WTC11 (cell line): ENCODE measurements around the gene SGCD. TPM values are rescaled to one million over a fixed set of nuclear protein-coding genes. Genes with fewer than 3 reads are reported as not detected.

Source experiments
- ATAC-seq: fragments of 200-7000 bp; cut with Tn5 transposase; 2 replicates; pipeline ENCODE4 v1.10.0; 2021; ENCODE audit warnings: mild to moderate bottlenecking, moderate library complexity
- CTCF ChIA-PET: fragments of 300-600 bp; sonication (Branson Sonifier 250); formaldehyde crosslinking; loops from one replicate; lab custom pipeline; 2021; ENCODE audit warnings: antibody characterized with exemption; lab: Charles Lee
- POLR2A ChIA-PET: fragments of 350-600 bp; sonication (Branson Sonifier 250); formaldehyde crosslinking; loops from one replicate; lab custom pipeline; 2021; ENCODE audit warnings: antibody characterized with exemption; lab: Charles Lee
- DNase-seq: peaks from one replicate; pipeline ENCODE4 v3.0.0; 2021; ENCODE audit warnings: low spot score
- H3K27ac Mint-ChIP-seq: 2 replicates; pipeline ENCODE4 v1.8.0; 2021; ENCODE audit warnings: mixed read lengths
- H3K27me3 Mint-ChIP-seq: 2 replicates; pipeline ENCODE4 v1.8.0; 2021; ENCODE audit warnings: low read depth, mild to moderate bottlenecking, moderate library complexity, mixed read lengths
- H3K36me3 Mint-ChIP-seq: 2 replicates; pipeline ENCODE4 v1.8.0; 2021; ENCODE audit warnings: mixed read lengths
- H3K4me1 Mint-ChIP-seq: 2 replicates; pipeline ENCODE4 v1.8.0; 2022; ENCODE audit warnings: mixed read lengths
- H3K4me3 Mint-ChIP-seq: 2 replicates; pipeline ENCODE4 v1.8.0; 2021; ENCODE audit warnings: mild to moderate bottlenecking, moderate library complexity, mixed read lengths
- H3K9me3 Mint-ChIP-seq: 2 replicates; pipeline ENCODE4 v1.8.0; 2021; ENCODE audit warnings: mixed read lengths
- CDX4 ChIP-seq: fragments of 250-450 bp; sonication (Bioruptor Pico); IDR thresholded peaks from 2 replicates; pipeline ENCODE4 v1.9.0; 2021; ENCODE audit warnings: moderate library complexity, mild to moderate bottlenecking, inconsistent platforms, borderline replicate concordance
- ERG ChIP-seq: fragments of 250-450 bp; sonication (Bioruptor Pico); IDR thresholded peaks from 2 replicates; pipeline ENCODE4 v1.8.0; 2021; ENCODE audit warnings: mild to moderate bottlenecking
- GRHL2 ChIP-seq: fragments of 250-450 bp; sonication (Bioruptor Pico); IDR thresholded peaks from 2 replicates; pipeline ENCODE4 v1.8.0; 2022; ENCODE audit warnings: mild to moderate bottlenecking, moderate library complexity; ENCODE audit not compliant: insufficient replicate concordance, severe bottlenecking
- HMGA2 ChIP-seq: fragments of 250-450 bp; sonication (Bioruptor Pico); IDR thresholded peaks from 2 replicates; pipeline ENCODE4 v1.4.0; 2021; ENCODE audit warnings: mild to moderate bottlenecking, moderate library complexity
- HMGXB4 ChIP-seq: sonication (generic); formaldehyde crosslinking; IDR thresholded peaks from 2 replicates; pipeline ENCODE4 v1.8.1; 2023; ENCODE audit warnings: mild to moderate bottlenecking, moderate library complexity, missing genetic modification reagents
- JAZF1 ChIP-seq: fragments of 250-450 bp; sonication (Bioruptor Pico); IDR thresholded peaks from 2 replicates; pipeline ENCODE4 v1.9.0; 2021; ENCODE audit warnings: moderate library complexity, mild to moderate bottlenecking, inconsistent platforms
- JUN ChIP-seq: sonication (generic); formaldehyde crosslinking; IDR thresholded peaks from 2 replicates; pipeline ENCODE4 v1.8.0; 2023; ENCODE audit warnings: mild to moderate bottlenecking, missing genetic modification reagents
- MLX ChIP-seq: sonication (generic); formaldehyde crosslinking; IDR thresholded peaks from 2 replicates; pipeline ENCODE4 v1.8.1; 2023; ENCODE audit warnings: mild to moderate bottlenecking, missing genetic modification reagents, moderate library complexity
- MYBL2 ChIP-seq: sonication (generic); formaldehyde crosslinking; IDR thresholded peaks from 2 replicates; pipeline ENCODE4 v1.8.1; 2023; ENCODE audit warnings: mild to moderate bottlenecking, moderate library complexity, missing genetic modification reagents
- NFE2L1 ChIP-seq: sonication (generic); formaldehyde crosslinking; IDR thresholded peaks from 2 replicates; pipeline ENCODE4 v1.8.1; 2023; ENCODE audit warnings: missing genetic modification reagents
- NFYB ChIP-seq: sonication (generic); formaldehyde crosslinking; conservative IDR thresholded peaks from 2 replicates; pipeline ENCODE4 v1.8.0; 2022; ENCODE audit warnings: low read depth, missing genetic modification reagents
- NR1H2 ChIP-seq: sonication (generic); formaldehyde crosslinking; IDR thresholded peaks from 2 replicates; pipeline ENCODE4 v1.9.0; 2021; ENCODE audit warnings: mild to moderate bottlenecking, moderate library complexity, missing genetic modification reagents
- RELA ChIP-seq: sonication (generic); formaldehyde crosslinking; IDR thresholded peaks from 2 replicates; pipeline ENCODE4 v1.8.1; 2022; ENCODE audit warnings: missing genetic modification reagents, mild to moderate bottlenecking, borderline replicate concordance
- TEAD4 ChIP-seq: sonication (generic); formaldehyde crosslinking; IDR thresholded peaks from 2 replicates; pipeline ENCODE4 v1.8.0; 2022; ENCODE audit warnings: mild to moderate bottlenecking, missing genetic modification reagents
- ZNF121 ChIP-seq: sonication (generic); formaldehyde crosslinking; IDR thresholded peaks from 2 replicates; pipeline ENCODE4 v1.8.0; 2023; ENCODE audit warnings: missing genetic modification reagents
- ZNF219 ChIP-seq: sonication (generic); formaldehyde crosslinking; IDR thresholded peaks from 2 replicates; pipeline ENCODE4 v1.8.0; 2023; ENCODE audit warnings: missing genetic modification reagents, mild to moderate bottlenecking, borderline replicate concordance
- ZNF232 ChIP-seq: sonication (generic); formaldehyde crosslinking; IDR thresholded peaks from 2 replicates; pipeline ENCODE4 v1.8.0; 2022; ENCODE audit warnings: mild to moderate bottlenecking, missing genetic modification reagents
- ZNF671 ChIP-seq: fragments of 250-450 bp; sonication (Bioruptor Pico); IDR thresholded peaks from 2 replicates; pipeline ENCODE4 v1.8.0; 2021; ENCODE audit warnings: mild to moderate bottlenecking
- total RNA-seq: library from RNA; stranded (reverse); gene quantifications from 3 replicates; pipeline ENCODE4 v1.2.3, GENCODE V29; 2021
- TF ChIP-seq, protein P1 (sequence below): sonication (generic); formaldehyde crosslinking; conservative IDR thresholded peaks from 2 replicates; pipeline ENCODE4 v1.8.1; 2023; ENCODE audit warnings: mild to moderate bottlenecking, low read depth, missing genetic modification reagents, moderate library complexity
- TF ChIP-seq, protein P2 (sequence below): sonication (generic); formaldehyde crosslinking; IDR thresholded peaks from 2 replicates; pipeline ENCODE4 v1.8.1; 2022; ENCODE audit warnings: mild to moderate bottlenecking, missing genetic modification reagents, moderate library complexity, borderline replicate concordance
- TF ChIP-seq, protein P3 (sequence below): sonication (generic); formaldehyde crosslinking; IDR thresholded peaks from 2 replicates; pipeline ENCODE4 v1.8.1; 2022; ENCODE audit warnings: missing genetic modification reagents, borderline replicate concordance
- TF ChIP-seq, protein P4 (sequence below): sonication (generic); formaldehyde crosslinking; IDR thresholded peaks from 2 replicates; pipeline ENCODE4 v1.8.0; 2022; ENCODE audit warnings: mild to moderate bottlenecking, missing genetic modification reagents

The SGCD gene
- total RNA-seq, 1 experiment from 2014 or later, result 0.33 TPM

DNA sequence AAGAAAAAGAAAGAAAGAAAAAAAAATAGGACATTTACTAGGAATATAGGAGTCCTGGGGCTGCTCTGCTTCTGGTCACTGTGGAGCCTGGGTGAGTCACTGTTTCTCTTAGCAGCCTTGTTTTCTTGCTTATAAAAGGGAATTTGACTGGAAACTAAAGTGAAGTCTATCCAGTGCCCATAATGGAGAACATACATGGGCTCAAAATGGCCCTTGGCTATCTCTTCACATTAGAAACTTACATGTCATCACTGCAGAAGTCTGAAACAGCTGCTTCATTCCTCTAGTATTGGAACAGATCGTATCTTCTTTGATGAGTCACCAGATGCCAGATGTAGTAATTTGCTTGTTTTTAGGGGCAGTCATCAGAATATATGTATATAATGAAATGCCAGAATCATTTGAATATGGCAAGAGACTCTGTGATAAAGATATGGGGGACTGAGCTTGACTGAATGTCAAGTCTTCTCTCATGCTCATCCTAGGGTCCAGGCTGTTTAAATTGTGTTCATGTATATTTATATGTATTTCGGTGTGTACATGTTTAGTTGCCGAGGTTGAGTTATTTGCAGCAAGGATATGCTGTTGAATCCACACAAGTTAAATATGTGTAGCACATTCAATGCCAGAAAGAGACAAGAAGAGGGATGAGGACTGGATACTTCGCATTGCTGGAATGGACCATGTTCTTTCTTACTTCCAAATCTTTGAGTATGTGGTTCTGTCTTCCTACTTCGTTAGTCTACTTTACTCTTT lies 56.7 kb downstream of the SGCD start:
- Mint-ChIP-seq H3K36me3 (no peaks in the 10 kb centered on the region), H3K4me1 (0 out of 2 replicates have a peak, but pooled peaks cover 3% of the 10 kb centered on the region), H3K4me3 (no peak overlapping the region), H3K9me3 (no peaks in the 10 kb centered on the region), H3K27ac (no peak overlapping the region), H3K27me3 (no peaks in the 10 kb centered on the region)
- TF ChIP-seq ZNF232 (CRISPR knock-in tag), result no peak
- TF ChIP-seq NFE2L1 (CRISPR knock-in tag), result no peak
- no peak for TF ChIP-seq NFYB
- TF ChIP-seq, protein P1, sequence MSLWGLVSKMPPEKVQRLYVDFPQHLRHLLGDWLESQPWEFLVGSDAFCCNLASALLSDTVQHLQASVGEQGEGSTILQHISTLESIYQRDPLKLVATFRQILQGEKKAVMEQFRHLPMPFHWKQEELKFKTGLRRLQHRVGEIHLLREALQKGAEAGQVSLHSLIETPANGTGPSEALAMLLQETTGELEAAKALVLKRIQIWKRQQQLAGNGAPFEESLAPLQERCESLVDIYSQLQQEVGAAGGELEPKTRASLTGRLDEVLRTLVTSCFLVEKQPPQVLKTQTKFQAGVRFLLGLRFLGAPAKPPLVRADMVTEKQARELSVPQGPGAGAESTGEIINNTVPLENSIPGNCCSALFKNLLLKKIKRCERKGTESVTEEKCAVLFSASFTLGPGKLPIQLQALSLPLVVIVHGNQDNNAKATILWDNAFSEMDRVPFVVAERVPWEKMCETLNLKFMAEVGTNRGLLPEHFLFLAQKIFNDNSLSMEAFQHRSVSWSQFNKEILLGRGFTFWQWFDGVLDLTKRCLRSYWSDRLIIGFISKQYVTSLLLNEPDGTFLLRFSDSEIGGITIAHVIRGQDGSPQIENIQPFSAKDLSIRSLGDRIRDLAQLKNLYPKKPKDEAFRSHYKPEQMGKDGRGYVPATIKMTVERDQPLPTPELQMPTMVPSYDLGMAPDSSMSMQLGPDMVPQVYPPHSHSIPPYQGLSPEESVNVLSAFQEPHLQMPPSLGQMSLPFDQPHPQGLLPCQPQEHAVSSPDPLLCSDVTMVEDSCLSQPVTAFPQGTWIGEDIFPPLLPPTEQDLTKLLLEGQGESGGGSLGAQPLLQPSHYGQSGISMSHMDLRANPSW, result no peak
- no peak for TF ChIP-seq TEAD4 (CRISPR knock-in tag)
- TF ChIP-seq HMGA2 (CRISPR knock-in tag), result no peak
- TF ChIP-seq MLX (CRISPR knock-in tag), result no peak
- TF ChIP-seq, protein P2, sequence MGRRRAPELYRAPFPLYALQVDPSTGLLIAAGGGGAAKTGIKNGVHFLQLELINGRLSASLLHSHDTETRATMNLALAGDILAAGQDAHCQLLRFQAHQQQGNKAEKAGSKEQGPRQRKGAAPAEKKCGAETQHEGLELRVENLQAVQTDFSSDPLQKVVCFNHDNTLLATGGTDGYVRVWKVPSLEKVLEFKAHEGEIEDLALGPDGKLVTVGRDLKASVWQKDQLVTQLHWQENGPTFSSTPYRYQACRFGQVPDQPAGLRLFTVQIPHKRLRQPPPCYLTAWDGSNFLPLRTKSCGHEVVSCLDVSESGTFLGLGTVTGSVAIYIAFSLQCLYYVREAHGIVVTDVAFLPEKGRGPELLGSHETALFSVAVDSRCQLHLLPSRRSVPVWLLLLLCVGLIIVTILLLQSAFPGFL (CRISPR knock-in tag), result no peak
- no peak for TF ChIP-seq MYBL2 (CRISPR knock-in tag)
- no peak for TF ChIP-seq JAZF1 (CRISPR knock-in tag)
- TF ChIP-seq GRHL2 (CRISPR knock-in tag), result no peak
- no peak for TF ChIP-seq ZNF121
- no peak for TF ChIP-seq RELA (CRISPR knock-in tag)
- TF ChIP-seq, protein P3, sequence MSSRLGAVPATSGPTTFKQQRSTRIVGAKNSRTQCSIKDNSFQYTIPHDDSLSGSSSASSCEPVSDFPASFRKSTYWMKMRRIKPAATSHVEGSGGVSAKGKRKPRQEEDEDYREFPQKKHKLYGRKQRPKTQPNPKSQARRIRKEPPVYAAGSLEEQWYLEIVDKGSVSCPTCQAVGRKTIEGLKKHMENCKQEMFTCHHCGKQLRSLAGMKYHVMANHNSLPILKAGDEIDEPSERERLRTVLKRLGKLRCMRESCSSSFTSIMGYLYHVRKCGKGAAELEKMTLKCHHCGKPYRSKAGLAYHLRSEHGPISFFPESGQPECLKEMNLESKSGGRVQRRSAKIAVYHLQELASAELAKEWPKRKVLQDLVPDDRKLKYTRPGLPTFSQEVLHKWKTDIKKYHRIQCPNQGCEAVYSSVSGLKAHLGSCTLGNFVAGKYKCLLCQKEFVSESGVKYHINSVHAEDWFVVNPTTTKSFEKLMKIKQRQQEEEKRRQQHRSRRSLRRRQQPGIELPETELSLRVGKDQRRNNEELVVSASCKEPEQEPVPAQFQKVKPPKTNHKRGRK (CRISPR knock-in tag), result no peak
- no peak for TF ChIP-seq HMGXB4 (CRISPR knock-in tag)
- CTCF ChIA-PET, result no interaction called here
- no peak for ATAC-seq
- DNase-seq, result no peak
- POLR2A ChIA-PET, result no interaction called here

DNA sequence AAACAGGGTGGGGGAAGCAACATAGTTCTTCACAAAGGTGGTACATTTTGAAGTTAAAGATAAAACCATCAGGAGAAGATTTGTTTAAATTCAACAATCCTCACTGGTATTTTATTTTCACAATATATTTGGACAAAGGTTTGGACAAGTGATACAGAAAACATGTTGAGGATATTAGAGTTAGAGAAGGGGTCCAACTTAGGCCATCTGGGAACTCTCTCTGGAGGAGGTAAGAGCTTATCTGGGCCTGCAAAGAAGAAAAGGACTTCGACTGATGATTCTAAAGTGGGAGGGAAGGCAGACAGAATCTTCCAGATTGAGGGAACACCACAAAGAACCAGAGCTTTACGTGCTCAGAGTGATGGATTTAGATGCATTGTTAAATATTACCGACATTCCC lies 58.5 kb downstream of the SGCD start:
- no peaks in the 10 kb centered on the region for H3K36me3 Mint-ChIP-seq
- ATAC-seq (no peak), DNase-seq (no peak)
- TF ChIP-seq, protein P4, sequence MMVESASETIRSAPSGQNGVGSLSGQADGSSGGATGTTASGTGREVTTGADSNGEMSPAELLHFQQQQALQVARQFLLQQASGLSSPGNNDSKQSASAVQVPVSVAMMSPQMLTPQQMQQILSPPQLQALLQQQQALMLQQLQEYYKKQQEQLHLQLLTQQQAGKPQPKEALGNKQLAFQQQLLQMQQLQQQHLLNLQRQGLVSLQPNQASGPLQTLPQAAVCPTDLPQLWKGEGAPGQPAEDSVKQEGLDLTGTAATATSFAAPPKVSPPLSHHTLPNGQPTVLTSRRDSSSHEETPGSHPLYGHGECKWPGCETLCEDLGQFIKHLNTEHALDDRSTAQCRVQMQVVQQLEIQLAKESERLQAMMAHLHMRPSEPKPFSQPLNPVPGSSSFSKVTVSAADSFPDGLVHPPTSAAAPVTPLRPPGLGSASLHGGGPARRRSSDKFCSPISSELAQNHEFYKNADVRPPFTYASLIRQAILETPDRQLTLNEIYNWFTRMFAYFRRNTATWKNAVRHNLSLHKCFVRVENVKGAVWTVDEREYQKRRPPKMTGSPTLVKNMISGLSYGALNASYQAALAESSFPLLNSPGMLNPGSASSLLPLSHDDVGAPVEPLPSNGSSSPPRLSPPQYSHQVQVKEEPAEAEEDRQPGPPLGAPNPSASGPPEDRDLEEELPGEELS (CRISPR knock-in tag), result no peak
- TF ChIP-seq ZNF671 (CRISPR knock-in tag) (no peak), JUN (CRISPR knock-in tag) (no peak), CDX4 (CRISPR knock-in tag) (no peak), NR1H2 (CRISPR knock-in tag) (no peak), RELA (CRISPR knock-in tag) (no peak), ERG (CRISPR knock-in tag) (no peak), ZNF219 (CRISPR knock-in tag) (no peak)
- ChIA-PET CTCF (no interaction called here), POLR2A (no interaction called here)
- H3K27me3 Mint-ChIP-seq, result no peaks in the 10 kb centered on the region
- no peak overlapping the region for H3K4me3 Mint-ChIP-seq
- H3K27ac Mint-ChIP-seq, result no peak overlapping the region
- no peaks in the 10 kb centered on the region for H3K9me3 Mint-ChIP-seq
- no peaks in the 10 kb centered on the region for H3K4me1 Mint-ChIP-seq
